Measurements from ENCODE around the gene TAF8.
"Not testable (repeated sequence)": the region's sequence is repeated elsewhere in the genome, so short reads cannot be mapped to it uniquely, and the experiment has no call there.

TAF8 gene

GRCh38 chr6:42050297-42051267 lies at the start of gene TAF8:
Gene TAF8, plus strand, starts transcription at chr6:42050524. Its CDS starts 18 bp downstream, at chr6:42050542.
- no peaks in the 10 kb centered on the region for H3K79me2 ChIP-seq (ENCODE audit: insufficient read depth, low read length)
- H3K4me3 ChIP-seq (ENCODE audit: low read depth, low read length, poor library complexity, severe bottlenecking) = peak within 1 kb of the TSS; percentile 82
- H3F3A ChIP-seq (ENCODE audit: insufficient read depth, low read length) = 0 out of 2 replicates have a peak, but pooled peaks cover 7% of the 10 kb centered on the region
- peaks cover 30% of the 10 kb centered on the region for H3K36me3 ChIP-seq (ENCODE audit: insufficient read depth, low read length)
- no peaks in the 10 kb centered on the region for H3K9me3 ChIP-seq (ENCODE audit: low read length)
- H3K9ac ChIP-seq (ENCODE audit: low read length) = peak within 1 kb of the TSS; percentile 72
- no peak for TF ChIP-seq EZH2 (IDR thresholded peaks at IDR 0.05; ENCODE audit: borderline replicate concordance, low read length)
- no peak for TF ChIP-seq CTCF (IDR thresholded peaks at IDR 0.05; ENCODE audit: low read length)
- peaks cover 50% of the 10 kb centered on the region for H3K4me1 ChIP-seq (ENCODE audit: insufficient read depth, low read length, severe bottlenecking)
- no peaks in the 10 kb centered on the region for H4K20me1 ChIP-seq (ENCODE audit: insufficient read depth, low read length)
- peak within 1 kb of the TSS; percentile 91 for H3K4me2 ChIP-seq (ENCODE audit: low read length)
- H3K27me3 ChIP-seq (ENCODE audit: insufficient read depth, low read length) = 0 out of 2 replicates have a peak, but pooled peaks cover 4% of the 10 kb centered on the region
- peak within 1 kb of the TSS; percentile 80; the same call in 1 of the 2 replicates for H2AFZ ChIP-seq (ENCODE audit: low read length)
- H3K9me2 ChIP-seq (ENCODE audit: low read depth, low read length) = no peaks in the 10 kb centered on the region
- H3K27ac ChIP-seq (ENCODE audit: low read depth, low read length, poor library complexity, severe bottlenecking) = peak within 1 kb of the TSS; percentile 77

GRCh38 chr6:42001506-42001905 lies 48.8 kb upstream of the TAF8 start:
- Histone ChIP-seq H3K4me1 (ENCODE audit: insufficient read depth, low read length, severe bottlenecking) (no peaks in the 10 kb centered on the region), H3K9ac (ENCODE audit: low read length) (no peak overlapping the region), H3K36me3 (ENCODE audit: insufficient read depth, low read length) (no peaks in the 10 kb centered on the region), H3K4me3 (ENCODE audit: low read depth, low read length, poor library complexity, severe bottlenecking) (no peak overlapping the region), H3K9me2 (ENCODE audit: low read depth, low read length) (no peaks in the 10 kb centered on the region), H2AFZ (ENCODE audit: low read length) (no peak overlapping the region), H3K27me3 (ENCODE audit: insufficient read depth, low read length) (no peaks in the 10 kb centered on the region), H3F3A (ENCODE audit: insufficient read depth, low read length) (no peaks in the 10 kb centered on the region), H4K20me1 (ENCODE audit: insufficient read depth, low read length) (no peaks in the 10 kb centered on the region), H3K79me2 (ENCODE audit: insufficient read depth, low read length) (no peaks in the 10 kb centered on the region), H3K9me3 (ENCODE audit: low read length) (no peaks in the 10 kb centered on the region), H3K27ac (ENCODE audit: low read depth, low read length, poor library complexity, severe bottlenecking) (no peak overlapping the region), H3K4me2 (ENCODE audit: low read length) (no peak overlapping the region)
- no peak for TF ChIP-seq CTCF (IDR thresholded peaks at IDR 0.05; ENCODE audit: low read length)
- no peak for TF ChIP-seq EZH2 (IDR thresholded peaks at IDR 0.05; ENCODE audit: borderline replicate concordance, low read length)

GRCh38 chr6:42003658-42004057 lies 46.7 kb upstream of the TAF8 start:
- not testable (repeated sequence) for H3K27ac ChIP-seq (ENCODE audit: low read depth, low read length, poor library complexity, severe bottlenecking); H2AFZ ChIP-seq (ENCODE audit: low read length); H4K20me1 ChIP-seq (ENCODE audit: insufficient read depth, low read length); H3F3A ChIP-seq (ENCODE audit: insufficient read depth, low read length); H3K79me2 ChIP-seq (ENCODE audit: insufficient read depth, low read length); H3K4me2 ChIP-seq (ENCODE audit: low read length); H3K9ac ChIP-seq (ENCODE audit: low read length); H3K27me3 ChIP-seq (ENCODE audit: insufficient read depth, low read length); H3K9me3 ChIP-seq (ENCODE audit: low read length); H3K4me3 ChIP-seq (ENCODE audit: low read depth, low read length, poor library complexity, severe bottlenecking); H3K36me3 ChIP-seq (ENCODE audit: insufficient read depth, low read length); H3K9me2 ChIP-seq (ENCODE audit: low read depth, low read length)
- peaks cover 17% of the 10 kb centered on the region for H3K4me1 ChIP-seq (ENCODE audit: insufficient read depth, low read length, severe bottlenecking)

Data from OCI-LY1 (cell line).